Stomach (tissue), 9 donors: ENCODE measurements around the gene PSMB2. TPM values are rescaled to one million over a fixed set of nuclear protein-coding genes. Genes with fewer than 3 reads are reported as not detected.

Experiments used
- DNase-seq, 2 donors: peaks; one replicate each; pipeline versions ENCODE4 v3.0.0 to v3.0.0-alpha.2; 2013 to 2019
- H3K27ac ChIP-seq, 5 donors: fragments of 200-600 bp in 4 of 5; sonication (generic) in 4 of 5; one replicate each; pipeline ENCODE4 v1.5.1; 2013 to 2019; ENCODE audit warnings: mild to moderate bottlenecking in 1 of 5, moderate library complexity in 1 of 5
- H3K27me3 ChIP-seq, 3 donors: fragments of 200-600 bp; sonication (generic); one replicate each; pipeline ENCODE4 v1.5.1; 2017 to 2019; ENCODE audit warnings: mixed run types in 1 of 3
- H3K36me3 ChIP-seq, 4 donors: fragments of 200-600 bp; sonication (generic); 1 replicate in 3 of 4; 2 replicates in 1 of 4; pipeline ENCODE4 v1.5.1; 2016 to 2019
- H3K4me1 ChIP-seq, 4 donors: fragments of 200-600 bp; sonication (generic); one replicate each; pipeline ENCODE4 v1.5.1; 2016 to 2019
- H3K4me3 ChIP-seq, 4 donors: fragments of 200-600 bp; sonication (generic) in 3 of 4; one replicate each; pipeline ENCODE4 v1.5.1; 2016 to 2019; ENCODE audit warnings: mild to moderate bottlenecking in 1 of 4
- H3K9me3 ChIP-seq, 4 donors: fragments of 200-600 bp; sonication (generic); one replicate each; pipeline ENCODE4 v1.5.1; 2016 to 2019
- EP300 ChIP-seq: sonication (generic); formaldehyde crosslinking; IDR thresholded peaks from one replicate; pipeline ENCODE4 v1.6.1; 2017; ENCODE audit warnings: antibody characterized with exemption
- POLR2A ChIP-seq, 4 donors: fragments of 450-650 bp; IDR thresholded peaks; one replicate each; pipeline ENCODE4 v1.6.1; 2016; ENCODE audit warnings: antibody characterized with exemption in 4 of 4, control low read depth in 2 of 4, mild to moderate bottlenecking in 1 of 4, moderate library complexity in 1 of 4
- POLR2AphosphoS5 ChIP-seq, 3 donors: sonication (generic); formaldehyde crosslinking; IDR thresholded peaks; one replicate each; pipeline ENCODE4 v1.6.1; 2016; ENCODE audit warnings: antibody characterized with exemption in 3 of 3
- WGBS, 5 donors: extraction: QIAGEN DNeasy Blood & Tissue Kit in 3 of 5; methylation state at CpG; one replicate each; pipeline versions ENCODE4 v1.1.5 to v1.1.7; 2013 to 2018; 5-methylcytosine and 5-hydroxymethylcytosine counted together
- intact Hi-C: fragments of 100-400 bp; cut with DNase I; formaldehyde crosslinking; loops from one replicate; pipeline ENCODE4 v1.15.1; 2023; ENCODE audit warnings: low total_unique reads
- polyA plus RNA-seq, 3 donors: library from polyadenylated mRNA; stranded (reverse); fragments of 200-250 nt; gene quantifications; one replicate each; pipeline ENCODE4 v1.2.3, GENCODE V29; 2013
- total RNA-seq, 5 donors: library from RNA; depleted of rRNA; stranded (reverse); fragments of >200 nt; gene quantifications; one replicate each; pipeline versions ENCODE4 v1.1.0 to v1.2.3, GENCODE V29; 2014 to 2016
- TF ChIP-seq, protein P1 (sequence below), 7 experiments: fragments of 450-650 bp in 4 of 7; fragments of 200-600 bp in 3 of 7; sonication (generic) in 3 of 7; IDR thresholded peaks; one replicate each; pipeline ENCODE4 v1.5.1; 2016 to 2019; ENCODE audit warnings: antibody characterized with exemption in 7 of 7, control low read depth in 2 of 7, mild to moderate bottlenecking in 1 of 7
- donor health status: healthy with polysubstance abuse.
- donor health status: Bipolar disorder and iron deficiency.
- donor health status: healthy.

The PSMB2 gene
- total and polyA plus RNA-seq, 8 donors = 11.1 to 43.9 (median 31.6) TPM

DNA sequence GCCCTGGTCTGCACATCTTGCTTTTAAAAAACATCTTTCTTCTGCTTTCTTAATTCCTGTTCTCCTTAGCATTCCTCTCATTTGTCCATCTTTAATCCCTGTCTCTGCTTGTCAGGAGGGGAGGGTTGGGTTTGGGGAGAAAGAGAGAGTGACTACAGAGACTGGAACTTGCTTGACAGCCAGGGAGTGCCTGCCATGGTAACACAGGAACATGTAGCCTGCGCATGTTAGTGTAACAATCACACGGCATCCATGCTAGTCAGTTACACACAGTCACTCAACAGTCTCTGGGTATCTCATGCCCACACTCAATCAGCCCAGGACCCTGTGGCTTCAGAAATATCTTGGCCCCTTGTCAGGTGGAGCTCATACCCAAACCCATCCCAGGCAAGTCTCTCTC lies 69.0 kb downstream of the PSMB2 start:
- Histone ChIP-seq H3K4me1 (peaks cover 17 to 42% (median 32%) of the 10 kb centered on the region in 4 donors), H3K36me3 (peaks cover 0 to under 1% (median under 1%) of the 10 kb centered on the region in 4 donors), H3K27me3 (peaks cover 0 to 82% (median 35%) of the 10 kb centered on the region in 3 donors), H3K9me3 (no peaks in the 10 kb centered on the region), H3K4me3 (no peak overlapping the region), H3K27ac (no peak overlapping the region)
- intact Hi-C loops = loop anchor here (5.0 to 10.0 kb wide), 2 partner anchors 155 to 203 kb away; no protein-coding TSS in a partner anchor
- no peak for DNase-seq
- TF ChIP-seq POLR2AphosphoS5 (IDR thresholded peaks at IDR 0.05) = no peak
- TF ChIP-seq, protein P1, sequence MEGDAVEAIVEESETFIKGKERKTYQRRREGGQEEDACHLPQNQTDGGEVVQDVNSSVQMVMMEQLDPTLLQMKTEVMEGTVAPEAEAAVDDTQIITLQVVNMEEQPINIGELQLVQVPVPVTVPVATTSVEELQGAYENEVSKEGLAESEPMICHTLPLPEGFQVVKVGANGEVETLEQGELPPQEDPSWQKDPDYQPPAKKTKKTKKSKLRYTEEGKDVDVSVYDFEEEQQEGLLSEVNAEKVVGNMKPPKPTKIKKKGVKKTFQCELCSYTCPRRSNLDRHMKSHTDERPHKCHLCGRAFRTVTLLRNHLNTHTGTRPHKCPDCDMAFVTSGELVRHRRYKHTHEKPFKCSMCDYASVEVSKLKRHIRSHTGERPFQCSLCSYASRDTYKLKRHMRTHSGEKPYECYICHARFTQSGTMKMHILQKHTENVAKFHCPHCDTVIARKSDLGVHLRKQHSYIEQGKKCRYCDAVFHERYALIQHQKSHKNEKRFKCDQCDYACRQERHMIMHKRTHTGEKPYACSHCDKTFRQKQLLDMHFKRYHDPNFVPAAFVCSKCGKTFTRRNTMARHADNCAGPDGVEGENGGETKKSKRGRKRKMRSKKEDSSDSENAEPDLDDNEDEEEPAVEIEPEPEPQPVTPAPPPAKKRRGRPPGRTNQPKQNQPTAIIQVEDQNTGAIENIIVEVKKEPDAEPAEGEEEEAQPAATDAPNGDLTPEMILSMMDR (IDR thresholded peaks at IDR 0.05) = no peak
- TF ChIP-seq EP300 = no peak
- WGBS, 5 donors = 82 to 100% (median 90%) methylated on average over 2 of the region's 2 CpGs

DNA sequence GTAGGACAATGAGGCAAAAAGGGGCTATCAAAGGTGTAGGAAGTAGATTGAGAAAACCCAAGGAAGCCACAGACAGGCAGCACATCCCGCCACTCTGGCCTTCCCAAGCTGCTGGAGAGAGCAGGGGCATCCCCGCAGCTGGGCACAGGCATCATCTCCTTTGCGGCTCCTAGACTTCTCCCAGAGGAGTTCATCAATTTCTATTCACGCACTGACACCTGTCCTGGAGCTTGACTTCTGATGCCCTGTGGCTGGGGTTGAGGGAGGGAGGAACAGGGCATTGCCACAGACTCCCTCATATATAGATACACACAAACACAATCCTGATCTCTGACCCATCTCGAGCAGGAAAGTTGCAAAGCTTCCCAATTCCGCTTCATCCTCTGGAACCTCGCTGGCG lies 70.1 kb downstream of the PSMB2 start:
- Histone ChIP-seq H3K27me3 (peaks cover 0 to 71% (median 26%) of the 10 kb centered on the region in 3 donors), H3K9me3 (no peaks in the 10 kb centered on the region), H3K27ac (no peak overlapping the region), H3K4me3 (no peak overlapping the region), H3K4me1 (peaks cover 10 to 33% (median 24%) of the 10 kb centered on the region in 4 donors), H3K36me3 (peaks cover 0 to 11% (median 8%) of the 10 kb centered on the region in 4 donors)
- TF ChIP-seq POLR2AphosphoS5 (IDR thresholded peaks at IDR 0.05) (no peak), POLR2A (IDR thresholded peaks at IDR 0.05) (no peak), EP300 (no peak)
- TF ChIP-seq, protein P1 (IDR thresholded peaks at IDR 0.05) = no peak
- WGBS, 5 donors = 85 to 96% (median 92%) methylated on average over 8 of the region's 8 CpGs
- DNase-seq = no peak
- intact Hi-C loops = loop anchor here (5.0 to 10.0 kb wide), 2 partner anchors 156 to 204 kb away; no protein-coding TSS in a partner anchor

DNA sequence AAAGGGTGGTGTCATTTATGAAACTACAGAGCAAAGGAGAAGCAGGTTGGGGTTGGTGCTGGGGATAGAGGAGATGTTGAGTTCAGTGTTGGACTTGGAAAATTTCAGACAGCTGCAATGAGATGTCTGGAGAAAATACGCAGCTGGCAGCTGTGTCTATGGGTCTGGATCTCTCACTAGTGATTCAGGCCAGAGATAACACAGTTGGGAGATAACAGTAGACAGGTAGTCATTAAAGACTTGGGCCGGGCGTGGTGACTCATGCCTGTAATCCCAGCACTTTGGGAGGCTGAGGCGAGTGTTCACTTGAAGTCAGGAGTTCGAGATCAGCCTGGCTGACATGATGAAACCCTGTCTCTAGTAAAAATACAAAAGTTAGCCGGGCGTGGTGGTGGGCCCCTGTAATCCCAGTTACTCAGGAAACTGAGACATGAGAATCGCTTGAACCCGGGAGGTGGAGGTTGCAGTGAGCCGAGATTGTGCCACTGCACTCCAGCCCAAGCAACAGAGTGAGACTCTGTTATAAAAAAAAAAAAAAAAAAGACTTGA lies 70.7 kb downstream of the PSMB2 start:
- Histone ChIP-seq H3K36me3 (peaks cover 4 to 17% (median 14%) of the 10 kb centered on the region in 4 donors), H3K4me3 (no peak overlapping the region), H3K27ac (no peak overlapping the region), H3K4me1 (peaks cover 10 to 31% (median 22%) of the 10 kb centered on the region in 4 donors), H3K27me3 (peaks cover 0 to 65% (median 25%) of the 10 kb centered on the region in 3 donors), H3K9me3 (no peaks in the 10 kb centered on the region)
- intact Hi-C loops = loop anchor here (5.0 to 10.0 kb wide), 2 partner anchors 157 to 204 kb away; no protein-coding TSS in a partner anchor
- TF ChIP-seq POLR2A (IDR thresholded peaks at IDR 0.05) (no peak), EP300 (no peak), POLR2AphosphoS5 (IDR thresholded peaks at IDR 0.05) (no peak)
- TF ChIP-seq, protein P1 (IDR thresholded peaks at IDR 0.05) = no peak
- 82 to 92% (median 86%) methylated on average over 10 of the region's 10 CpGs for WGBS, 5 donors
- no peak for DNase-seq

DNA sequence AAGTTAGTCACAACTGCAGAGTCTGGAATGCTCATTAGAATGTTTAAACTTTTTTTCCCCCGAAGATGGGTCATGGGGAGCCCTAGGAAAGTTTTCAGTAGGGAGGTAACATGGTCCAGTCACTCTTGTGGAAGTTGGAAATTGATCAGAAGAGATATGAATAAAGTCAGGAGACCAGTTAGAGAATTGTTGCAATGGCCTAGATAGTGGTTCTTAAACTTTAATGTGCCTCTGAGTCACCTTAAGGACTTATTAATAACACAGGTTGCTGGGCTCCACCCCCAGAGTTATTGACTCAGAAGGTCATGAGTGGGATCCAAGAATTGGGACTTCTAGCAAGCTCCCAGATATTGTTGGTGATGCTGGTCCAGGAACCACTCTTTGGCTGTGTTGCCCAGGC lies 71.4 kb downstream of the PSMB2 start:
- intact Hi-C loops = loop anchor here (5.0 to 10.0 kb wide), 3 partner anchors 147 to 205 kb away; partner anchors contain the start of gene C1orf216
- Histone ChIP-seq H3K36me3 (peaks cover 4 to 23% (median 21%) of the 10 kb centered on the region in 4 donors), H3K4me1 (peaks cover 10 to 26% (median 20%) of the 10 kb centered on the region in 4 donors), H3K4me3 (no peak overlapping the region), H3K27ac (no peak overlapping the region), H3K9me3 (no peaks in the 10 kb centered on the region), H3K27me3 (peaks cover 0 to 58% (median 25%) of the 10 kb centered on the region in 3 donors)
- WGBS, 5 donors = 73 to 92% (median 83%) methylated on average over 1 of the region's 1 CpG
- TF ChIP-seq POLR2AphosphoS5 (IDR thresholded peaks at IDR 0.05) (no peak), POLR2A (IDR thresholded peaks at IDR 0.05) (no peak), EP300 (no peak)
- TF ChIP-seq, protein P1 (IDR thresholded peaks at IDR 0.05) = no peak
- no peak for DNase-seq
